Medulla oblongata (tissue), 1 donor: Measurements from ENCODE around the gene ARPP19.
"Not testable (repeated sequence)": the region's sequence is repeated elsewhere in the genome, so short reads cannot be mapped to it uniquely, and the experiment has no call there.

Source experiments
- DNase-seq: peaks from one replicate; pipeline ENCODE4 v3.0.0-alpha.2; 2015; ENCODE audit errors: extremely low spot score

Gene ARPP19

GRCh38 chr15:52514482-52514881, 54.3 kb downstream of the ARPP19 start:
- no peak for DNase-seq

GRCh38 chr15:52512869-52513268, 56.0 kb downstream of the ARPP19 start:
- DNase-seq: not testable (repeated sequence)

DNA sequence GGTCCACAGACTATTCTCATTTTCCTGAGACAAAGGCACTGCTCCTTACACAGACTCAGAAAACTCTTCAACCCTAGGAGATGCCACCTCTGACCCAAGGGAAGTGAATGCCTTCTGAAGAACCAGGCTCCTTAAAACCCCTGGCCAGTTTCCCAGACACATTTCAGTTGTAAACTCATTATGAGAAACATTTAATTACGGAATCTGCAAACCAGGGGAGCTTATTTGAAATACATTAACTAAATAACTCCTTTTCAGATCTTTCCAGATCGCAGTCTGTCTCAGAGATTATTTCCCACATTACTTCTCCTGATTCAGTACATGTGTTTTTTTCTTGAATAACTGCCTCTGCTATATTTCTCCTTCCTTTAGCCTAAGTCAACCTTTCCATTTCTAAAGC, 57.7 kb downstream of the ARPP19 start:
- DNase-seq: no peak

DNA sequence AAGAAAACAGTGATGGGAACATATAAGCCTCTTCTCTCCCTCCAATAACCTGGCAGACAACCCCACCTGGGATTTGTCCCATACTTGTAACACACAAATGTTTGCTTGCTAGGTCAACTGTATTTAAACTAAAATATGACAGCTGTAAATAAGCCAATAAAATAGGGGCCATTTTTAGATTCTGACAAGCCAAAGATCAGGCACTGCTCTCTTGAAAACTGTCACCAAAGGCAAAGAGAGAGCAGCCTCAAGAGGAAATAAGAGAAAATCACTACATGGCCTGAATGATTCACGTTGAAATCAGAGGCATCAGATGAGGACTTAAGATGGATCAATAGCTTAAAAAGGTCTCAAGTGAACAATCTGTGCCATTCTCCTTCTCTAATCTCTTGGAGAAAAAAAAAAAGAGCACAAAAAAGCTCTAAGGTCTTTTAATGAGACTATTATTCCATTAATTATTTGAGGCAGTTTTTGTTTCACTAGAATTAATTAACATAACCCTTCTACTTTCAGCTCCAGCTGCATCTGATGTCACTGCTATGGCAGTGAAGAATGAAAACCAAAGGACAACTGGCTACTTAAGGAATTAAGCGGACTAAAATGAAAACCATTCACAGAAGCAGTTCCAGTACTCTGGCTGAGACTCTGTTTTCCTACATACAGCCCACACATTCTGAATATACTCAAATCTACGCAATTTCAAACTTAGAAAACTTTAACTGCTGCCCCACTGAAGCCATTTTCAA, 59.2 kb downstream of the ARPP19 start:
- peak; percentile 46 for DNase-seq

- no peak for DNase-seq
These were observed 62.3 kb downstream of the ARPP19 start for GRCh38 chr15:52506549-52506948.

GRCh38 chr15:52505151-52505550, 63.7 kb downstream of the ARPP19 start:
- no peak for DNase-seq

- DNase-seq: peak; percentile 62
These were observed 64.9 kb downstream of the ARPP19 start for GRCh38 chr15:52503788-52504496.

DNA sequence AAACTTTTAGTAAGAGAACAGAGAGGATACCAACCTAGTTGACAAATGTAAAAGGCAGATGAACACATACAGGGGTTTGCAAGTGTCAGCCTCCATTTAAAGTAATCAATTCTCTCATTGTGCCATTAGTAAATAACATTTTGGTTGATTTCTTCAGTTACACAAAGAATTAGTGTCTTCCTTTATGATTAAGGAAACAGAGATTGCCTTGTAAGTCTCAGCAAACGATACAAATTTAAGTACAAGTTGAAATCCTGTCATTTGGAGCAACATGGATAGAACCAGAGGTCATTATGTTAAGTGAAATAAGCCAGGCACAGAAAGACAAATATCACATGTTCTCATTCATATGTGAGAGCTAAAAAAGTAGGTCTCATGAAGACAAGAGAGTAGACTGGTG, 66.2 kb downstream of the ARPP19 start:
- no peak for DNase-seq

- DNase-seq: peak; percentile 55
These were observed 69.3 kb downstream of the ARPP19 start for GRCh38 chr15:52499506-52499905.

- no peak for DNase-seq
These were observed 70.1 kb downstream of the ARPP19 start for GRCh38 chr15:52498706-52499105.
